HG03457 (cell line): ENCODE measurements around the gene MFN2.

Source experiments
- ATAC-seq: cut with Tn5 transposase; IDR thresholded peaks from one replicate; pipeline ENCODE4 v1.9.1; 2021; ENCODE audit warnings: moderate number of reproducible peaks; ENCODE audit not compliant: unreplicated experiment

MFN2 gene

GRCh38 chr1:12046749-12047119 is 66.5 kb downstream of the MFN2 start:
- no peak for ATAC-seq

DNA sequence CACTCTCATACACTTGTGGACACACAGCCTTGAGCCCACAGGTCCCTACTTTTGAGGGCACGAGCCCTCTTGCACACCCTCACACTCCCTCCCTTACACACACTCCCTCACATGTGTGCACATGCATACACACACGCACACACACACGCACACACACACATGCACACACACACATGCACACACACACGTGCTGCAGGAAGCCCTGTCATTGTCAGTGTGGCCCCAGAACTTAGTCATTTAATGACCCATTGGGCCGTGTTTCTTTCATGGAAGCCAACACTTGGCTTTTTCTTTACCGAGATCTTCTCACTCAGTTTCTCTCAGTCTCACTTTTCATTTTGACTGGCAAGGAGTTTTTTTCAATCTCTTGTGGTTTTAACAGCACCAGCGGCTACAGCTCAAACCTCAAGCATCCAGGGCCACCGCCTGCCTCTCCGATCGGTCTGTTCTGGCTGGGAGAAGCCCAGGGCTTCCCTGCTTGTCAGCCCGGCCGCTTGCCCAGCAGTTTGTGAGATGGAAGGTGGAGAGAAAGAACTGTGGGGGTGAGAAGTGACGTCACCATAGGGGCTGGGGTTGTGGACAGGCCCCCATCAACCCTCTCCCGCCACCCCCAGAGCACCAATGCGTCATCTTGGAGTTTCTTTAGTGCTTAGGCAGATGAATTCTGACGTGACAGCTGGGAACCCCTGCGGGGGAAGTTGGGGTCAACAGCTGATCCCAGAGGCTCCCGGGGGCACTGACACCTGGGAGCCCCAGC is 67.1 kb downstream of the MFN2 start:
- no peak for ATAC-seq

GRCh38 chr1:12048372-12048771 is 68.1 kb downstream of the MFN2 start:
- ATAC-seq, result no peak

- no peak for ATAC-seq
Observed at GRCh38 chr1:12049616-12050015, 69.4 kb downstream of the MFN2 start.

DNA sequence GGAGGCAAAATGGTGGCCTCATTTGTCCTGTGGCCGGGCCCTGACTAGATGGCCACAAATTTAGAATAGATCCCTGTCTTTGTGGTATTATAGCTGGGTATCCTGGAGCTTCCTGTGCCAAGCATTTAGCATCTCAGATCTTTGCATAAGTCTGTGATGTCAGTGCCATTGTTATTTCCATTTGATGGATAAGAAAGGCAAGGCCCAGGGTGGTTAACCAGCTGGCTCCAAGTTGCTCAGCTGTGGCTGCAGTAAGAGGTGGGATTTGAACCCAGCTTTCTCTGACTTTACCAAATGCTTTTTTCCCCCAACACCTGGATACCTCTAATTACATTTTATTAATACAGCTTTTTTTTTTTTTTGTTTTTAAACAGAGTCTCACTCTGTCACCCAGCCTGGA is 71.1 kb downstream of the MFN2 start:
- ATAC-seq, result no peak

- ATAC-seq, result peak; percentile 56
Observed at GRCh38 chr1:12052008-12052573, 71.8 kb downstream of the MFN2 start.

GRCh38 chr1:12052997-12053686 is 72.9 kb downstream of the MFN2 start:
- no peak for ATAC-seq

GRCh38 chr1:12053752-12054548 is 73.7 kb downstream of the MFN2 start:
- no peak for ATAC-seq

GRCh38 chr1:12055259-12055658 is 75.0 kb downstream of the MFN2 start:
- no peak for ATAC-seq

- no peak for ATAC-seq
Observed at GRCh38 chr1:12056331-12056841, 76.1 kb downstream of the MFN2 start.

DNA sequence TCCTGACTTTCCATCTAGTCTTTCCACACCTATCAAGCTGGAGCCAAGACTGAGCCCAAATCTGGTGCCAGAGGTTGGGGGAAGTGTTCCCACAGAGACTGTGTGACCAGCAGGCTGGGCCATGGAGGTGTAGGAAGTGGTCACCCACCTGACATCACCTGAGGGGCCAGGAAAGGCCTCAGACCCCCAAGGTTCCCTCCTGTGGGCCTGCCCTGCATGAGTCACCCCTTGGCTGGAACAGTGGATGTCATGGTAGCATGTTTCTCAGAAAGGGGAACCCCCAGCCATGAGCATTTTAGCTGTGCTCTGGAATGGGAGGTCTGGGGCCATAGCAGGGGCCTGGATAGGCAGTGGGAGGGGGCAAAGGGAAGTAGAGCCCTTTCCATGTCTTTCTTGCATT is 77.1 kb downstream of the MFN2 start:
- ATAC-seq, result no peak

DNA sequence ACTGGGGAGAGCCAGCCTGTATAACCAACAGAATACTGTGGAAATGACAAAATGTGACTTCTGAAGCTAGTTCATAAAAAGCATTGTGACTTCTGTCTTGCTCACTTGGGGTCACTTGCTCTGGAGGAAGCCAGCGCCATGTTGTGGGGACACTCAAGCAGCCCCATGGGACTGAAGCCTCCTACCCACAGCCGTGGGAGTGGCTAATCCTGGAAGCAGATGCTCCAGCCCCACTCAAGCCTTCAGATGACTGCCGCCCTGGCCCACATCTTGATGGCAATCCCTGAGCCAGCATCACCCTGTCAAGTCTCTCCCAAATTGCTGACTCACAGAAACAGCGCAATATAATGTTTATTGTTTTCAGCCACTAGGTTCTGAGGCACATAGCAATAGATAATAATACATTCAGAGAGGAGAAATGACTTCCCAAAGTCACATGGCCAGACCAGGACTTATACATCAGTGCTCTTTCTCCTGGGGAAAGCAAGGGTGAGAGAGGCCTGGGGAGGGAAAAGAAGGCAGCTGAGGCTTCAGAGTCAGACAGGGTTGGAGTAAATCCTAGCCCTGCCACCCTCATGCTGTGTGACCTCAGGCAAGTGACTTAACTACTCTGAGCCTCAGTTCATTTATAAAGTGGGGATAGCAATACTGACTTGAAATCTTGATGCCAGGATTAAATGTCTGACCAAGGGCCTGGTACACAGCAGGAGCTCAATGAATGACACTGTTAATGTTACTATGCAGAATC is 77.9 kb downstream of the MFN2 start:
- no peak for ATAC-seq

GRCh38 chr1:12059226-12059625 is 79.0 kb downstream of the MFN2 start:
- ATAC-seq, result no peak

- no peak for ATAC-seq
Observed at GRCh38 chr1:12059722-12060464, 79.6 kb downstream of the MFN2 start.

DNA sequence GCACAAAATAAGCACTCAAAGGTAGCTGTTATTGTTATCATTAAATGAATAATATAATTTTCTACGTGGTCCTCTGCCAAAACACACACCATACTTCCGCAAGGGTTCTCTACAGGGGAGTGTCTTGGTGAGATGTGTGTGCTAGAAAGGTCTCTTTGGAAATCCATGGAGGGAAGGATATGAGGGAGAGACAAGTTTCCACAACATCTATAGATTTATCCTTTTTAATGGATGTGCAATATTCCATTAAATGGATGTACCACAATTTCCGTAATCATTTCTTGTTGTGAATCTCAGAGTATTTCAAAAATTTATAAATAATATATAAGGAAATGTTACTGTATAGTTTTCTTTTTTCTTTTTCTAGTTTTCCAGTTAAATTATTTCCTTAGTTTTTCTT is 80.3 kb downstream of the MFN2 start:
- ATAC-seq, result no peak
